ENCODE data around the gene SELENOI.
A peak's percentile ranks its signal among the peaks of the same experiment; 100 is the strongest.

DNA sequence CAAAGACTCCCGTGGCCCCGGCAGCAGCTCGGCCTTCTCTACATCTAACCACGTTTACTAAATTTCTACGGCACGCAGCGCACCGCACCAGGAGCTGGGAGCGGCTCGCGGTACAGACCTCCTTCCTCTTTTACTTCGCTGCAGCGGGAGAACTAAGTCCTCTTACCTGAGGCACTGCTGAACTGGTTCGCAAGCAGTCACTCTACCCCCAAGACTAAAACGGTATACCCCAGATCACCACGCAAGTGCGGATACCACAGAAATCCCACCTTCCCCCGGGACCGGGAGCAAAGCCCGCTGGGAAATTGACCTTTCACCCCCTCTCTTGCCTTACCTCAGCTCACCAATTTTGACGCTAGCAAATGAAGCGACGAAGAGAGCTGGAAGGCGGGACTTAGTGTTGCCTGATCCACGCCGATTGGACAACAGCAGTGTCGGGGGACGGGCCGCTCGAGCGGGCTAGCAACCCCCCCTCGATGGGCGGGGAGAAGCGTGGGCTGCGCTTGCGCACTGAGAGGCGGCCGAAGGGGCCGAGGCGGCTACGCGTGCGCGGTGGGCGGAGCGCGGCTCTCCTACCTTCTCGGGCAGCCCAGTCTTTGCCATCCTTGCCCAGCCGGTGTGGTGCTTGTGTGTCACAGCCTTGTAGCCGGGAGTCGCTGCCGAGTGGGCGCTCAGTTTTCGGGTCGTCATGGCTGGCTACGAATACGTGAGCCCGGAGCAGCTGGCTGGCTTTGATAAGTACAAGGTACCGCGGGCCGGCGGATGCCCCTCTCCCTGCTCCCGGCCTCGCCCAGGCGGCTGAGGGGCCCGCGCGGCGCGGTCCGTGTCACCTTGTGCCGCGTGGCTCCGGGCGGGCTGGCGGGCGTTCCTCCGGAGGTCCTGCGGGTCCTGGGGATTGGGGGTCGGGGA lies at the start of gene SELENOI:
- TF ChIP-seq POLR2A (IDR thresholded peaks at IDR 0.05; ENCODE audit: low read depth, low read length) (peak; percentile 91), POLR2AphosphoS5 (IDR thresholded peaks at IDR 0.05; ENCODE audit: low read depth, low read length) (peak; percentile 94), TAF1 (IDR thresholded peaks at IDR 0.05; ENCODE audit: low read depth, low read length) (peak; percentile 73), SPI1 (IDR thresholded peaks at IDR 0.05; ENCODE audit: low read depth, low read length) (0 out of 2 replicates have a peak, but pooled peaks have one; percentile 16)
